Calu3 (cell line): ENCODE measurements around the gene AGBL4. TPM values are rescaled to one million over a fixed set of nuclear protein-coding genes. Genes with fewer than 3 reads are reported as not detected.

ENCODE experiments used
- BruUV-seq: library from RNA; stranded (reverse); fragments of 400-500 nt; replicated peaks from 2 replicates; lab custom pipeline; 2021; lab: Mats Ljungman, UMichigan
- CTCF ChIA-PET: fragments of 300-600 bp; sonication (Branson Sonifier 250); formaldehyde crosslinking; loops from one replicate; lab custom pipeline; 2022; ENCODE audit warnings: antibody characterized with exemption; lab: Charles Lee
- DNase-seq: peaks from one replicate; pipeline ENCODE4 v3.0.0; 2022
- H3K27ac Mint-ChIP-seq: one replicate; pipeline ENCODE4 v1.8.0; 2022; ENCODE audit warnings: mixed read lengths; ENCODE audit not compliant: unreplicated experiment
- H3K27me3 Mint-ChIP-seq: one replicate; pipeline ENCODE4 v1.8.0; 2022; ENCODE audit warnings: mixed read lengths; ENCODE audit not compliant: unreplicated experiment
- H3K36me3 Mint-ChIP-seq: one replicate; pipeline ENCODE4 v1.8.0; 2022; ENCODE audit warnings: mild to moderate bottlenecking, moderate library complexity, mixed read lengths; ENCODE audit not compliant: insufficient read depth, unreplicated experiment
- H3K4me1 Mint-ChIP-seq: one replicate; pipeline ENCODE4 v1.8.0; 2022; ENCODE audit warnings: mild to moderate bottlenecking, low read depth, mixed read lengths; ENCODE audit not compliant: unreplicated experiment
- H3K4me3 Mint-ChIP-seq: one replicate; pipeline ENCODE4 v1.8.0; 2022; ENCODE audit warnings: mild to moderate bottlenecking, low read depth, moderate library complexity, mixed read lengths; ENCODE audit not compliant: unreplicated experiment
- H3K9me3 Mint-ChIP-seq: one replicate; pipeline ENCODE4 v1.8.0; 2022; ENCODE audit warnings: low read depth, mixed read lengths; ENCODE audit not compliant: unreplicated experiment
- intact Hi-C: fragments of 100-400 bp; cut with micrococcal nuclease; formaldehyde crosslinking; loops from one replicate; pipeline ENCODE4 v1.10.0; 2022; ENCODE audit not compliant: unreplicated experiment
- total RNA-seq: library from RNA; stranded (reverse); gene quantifications from 2 replicates; pipeline ENCODE4 v1.2.3, GENCODE V29; 2022
- TF ChIP-seq, protein P1 (sequence below): fragments of 200-600 bp; IDR thresholded peaks from one replicate; pipeline ENCODE4 v1.8.0; 2022; ENCODE audit warnings: antibody characterized with exemption; ENCODE audit not compliant: unreplicated experiment

Gene AGBL4
- total RNA-seq, 1 experiment from 2014 or later = not detected

DNA sequence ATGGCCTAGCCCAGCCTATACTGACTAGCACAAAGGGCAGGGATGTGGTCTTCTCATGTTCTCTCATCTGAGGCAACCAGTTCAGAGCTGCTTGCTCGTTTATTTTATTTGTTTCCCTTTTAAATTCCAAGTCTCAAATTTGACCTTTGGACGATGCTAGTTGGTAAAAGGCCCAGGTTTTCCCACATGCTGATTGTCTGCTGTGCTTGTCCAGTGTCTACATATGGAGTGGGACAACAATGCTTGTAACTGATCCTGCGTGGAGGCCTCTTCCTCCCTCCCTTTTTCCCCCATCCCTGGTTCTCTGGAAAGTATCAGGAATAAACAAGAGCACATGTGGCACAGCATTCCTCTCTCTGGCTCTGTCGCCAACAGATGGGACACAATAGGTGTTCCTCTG is 1213.0 kb downstream of the AGBL4 start:
- no TSS peak for BruUV-seq
- H3K36me3 Mint-ChIP-seq = no peaks in the 10 kb centered on the region
- DNase-seq = no peak
- intact Hi-C loops = no loop called here
- CTCF ChIA-PET = no interaction called here
- no peak overlapping the region for H3K27ac Mint-ChIP-seq
- no peaks in the 10 kb centered on the region for H3K4me1 Mint-ChIP-seq
- TF ChIP-seq, protein P1, sequence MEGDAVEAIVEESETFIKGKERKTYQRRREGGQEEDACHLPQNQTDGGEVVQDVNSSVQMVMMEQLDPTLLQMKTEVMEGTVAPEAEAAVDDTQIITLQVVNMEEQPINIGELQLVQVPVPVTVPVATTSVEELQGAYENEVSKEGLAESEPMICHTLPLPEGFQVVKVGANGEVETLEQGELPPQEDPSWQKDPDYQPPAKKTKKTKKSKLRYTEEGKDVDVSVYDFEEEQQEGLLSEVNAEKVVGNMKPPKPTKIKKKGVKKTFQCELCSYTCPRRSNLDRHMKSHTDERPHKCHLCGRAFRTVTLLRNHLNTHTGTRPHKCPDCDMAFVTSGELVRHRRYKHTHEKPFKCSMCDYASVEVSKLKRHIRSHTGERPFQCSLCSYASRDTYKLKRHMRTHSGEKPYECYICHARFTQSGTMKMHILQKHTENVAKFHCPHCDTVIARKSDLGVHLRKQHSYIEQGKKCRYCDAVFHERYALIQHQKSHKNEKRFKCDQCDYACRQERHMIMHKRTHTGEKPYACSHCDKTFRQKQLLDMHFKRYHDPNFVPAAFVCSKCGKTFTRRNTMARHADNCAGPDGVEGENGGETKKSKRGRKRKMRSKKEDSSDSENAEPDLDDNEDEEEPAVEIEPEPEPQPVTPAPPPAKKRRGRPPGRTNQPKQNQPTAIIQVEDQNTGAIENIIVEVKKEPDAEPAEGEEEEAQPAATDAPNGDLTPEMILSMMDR = no peak
- H3K9me3 Mint-ChIP-seq = peaks cover 5% of the 10 kb centered on the region
- H3K27me3 Mint-ChIP-seq = peaks cover 23% of the 10 kb centered on the region
- H3K4me3 Mint-ChIP-seq = no peak overlapping the region

DNA sequence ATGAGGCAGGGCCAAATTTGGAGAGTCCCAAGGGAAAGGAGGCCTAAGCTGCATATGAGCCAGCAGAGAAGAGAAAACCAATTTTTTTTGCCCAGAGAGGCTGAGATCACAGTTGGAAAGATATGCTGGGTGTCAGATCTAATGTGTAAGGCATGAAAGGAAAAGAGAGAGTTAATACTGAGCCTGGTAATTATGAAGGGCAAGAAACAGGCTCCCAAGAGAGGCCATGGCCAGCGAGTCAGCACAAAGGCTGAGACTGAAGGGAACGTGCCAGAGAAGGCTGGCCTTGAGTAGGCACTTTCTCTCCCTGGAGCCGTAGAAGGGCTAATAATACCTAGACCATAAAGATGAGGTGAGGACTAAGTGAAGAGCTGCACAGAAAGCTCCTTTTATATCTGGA is 1215.3 kb downstream of the AGBL4 start:
- Mint-ChIP-seq H3K4me3 (no peak overlapping the region), H3K27ac (no peak overlapping the region), H3K9me3 (peaks cover 5% of the 10 kb centered on the region), H3K4me1 (no peaks in the 10 kb centered on the region), H3K27me3 (peaks cover 40% of the 10 kb centered on the region), H3K36me3 (no peaks in the 10 kb centered on the region)
- intact Hi-C loops = no loop called here
- no TSS peak for BruUV-seq
- CTCF ChIA-PET = no interaction called here
- DNase-seq = no peak
- TF ChIP-seq, protein P1 = no peak

DNA sequence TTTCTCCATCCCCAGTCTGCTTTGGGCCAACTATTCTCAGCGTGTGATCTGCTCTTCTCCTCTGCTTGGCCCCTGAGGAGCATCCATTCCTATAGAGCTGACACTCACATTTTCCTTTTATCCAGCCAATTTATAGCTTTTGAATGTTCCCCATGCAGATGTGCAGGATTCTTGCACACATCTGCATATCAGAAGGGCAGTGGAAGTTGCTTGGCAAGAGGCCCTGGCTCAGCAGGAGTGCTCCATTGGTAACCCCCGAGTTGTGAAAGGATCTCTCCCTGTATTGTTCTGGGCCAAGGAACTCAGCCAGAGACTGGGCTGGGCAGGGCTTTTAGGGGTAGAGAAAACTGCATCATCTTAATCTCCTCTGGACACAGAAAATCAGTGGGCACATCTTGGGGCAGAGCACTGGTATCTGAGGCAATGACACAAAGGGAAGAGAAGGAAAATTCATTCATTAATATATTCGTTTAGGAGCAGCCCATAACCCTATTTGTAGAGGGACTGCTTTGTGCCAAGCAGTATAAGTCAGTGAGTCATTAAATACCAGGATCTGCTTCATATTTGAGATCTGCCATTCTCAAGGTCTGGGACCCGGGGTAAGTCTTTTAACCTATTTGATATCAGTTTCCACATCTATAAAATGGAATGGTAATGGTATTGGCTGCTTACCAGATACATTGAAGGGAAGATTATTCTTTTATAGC is 1216.0 kb downstream of the AGBL4 start:
- H3K4me1 Mint-ChIP-seq = no peaks in the 10 kb centered on the region
- no peak overlapping the region for H3K4me3 Mint-ChIP-seq
- no TSS peak for BruUV-seq
- no peaks in the 10 kb centered on the region for H3K36me3 Mint-ChIP-seq
- intact Hi-C loops = no loop called here
- H3K9me3 Mint-ChIP-seq = peaks cover 5% of the 10 kb centered on the region
- DNase-seq = no peak
- H3K27me3 Mint-ChIP-seq = peaks cover 41% of the 10 kb centered on the region
- TF ChIP-seq, protein P1 = no peak
- CTCF ChIA-PET = no interaction called here
- no peak overlapping the region for H3K27ac Mint-ChIP-seq

DNA sequence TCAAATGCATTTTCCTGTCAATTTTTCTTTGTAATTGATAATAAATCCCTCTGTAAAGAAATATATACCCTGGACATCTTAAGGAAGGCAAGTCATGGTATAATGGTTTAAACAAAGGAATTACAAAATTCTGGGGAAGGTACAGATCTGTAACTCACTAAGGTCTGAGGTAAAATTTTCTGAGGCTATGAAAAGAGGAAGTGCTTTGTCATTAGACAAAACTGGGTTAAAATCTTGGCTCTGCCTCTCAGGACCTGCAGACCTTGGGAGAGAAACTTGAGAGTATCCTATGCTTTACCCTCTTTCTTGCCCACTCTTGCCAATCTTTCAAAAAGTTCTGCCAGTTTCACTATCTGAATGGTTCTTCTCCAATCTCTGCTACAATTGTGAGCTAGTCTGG is 1220.3 kb downstream of the AGBL4 start:
- CTCF ChIA-PET = interaction anchor here (0.8 kb wide), 1 partner anchor 212 kb away, joined by 3 read pairs; no protein-coding TSS in a partner anchor
- intact Hi-C loops = no loop called here
- H3K4me1 Mint-ChIP-seq = no peaks in the 10 kb centered on the region

More for the DNA sequence above, 1220.3 kb downstream of the AGBL4 start:
- no peaks in the 10 kb centered on the region for H3K36me3 Mint-ChIP-seq
- H3K27ac Mint-ChIP-seq = no peak overlapping the region
- no peak overlapping the region for H3K4me3 Mint-ChIP-seq
- DNase-seq = no peak
- BruUV-seq = no TSS peak
- TF ChIP-seq, protein P1 = no peak
- peaks cover 67% of the 10 kb centered on the region for H3K27me3 Mint-ChIP-seq
- H3K9me3 Mint-ChIP-seq = peaks cover 2% of the 10 kb centered on the region
